Measurements from ENCODE around the gene PTPRZ1. TPM values are rescaled to one million over a fixed set of nuclear protein-coding genes. Genes with fewer than 3 reads are reported as not detected.

The PTPRZ1 gene
- total and polyA plus RNA-seq, 2 of the 8 experiments (the other 6 are each of a cell fraction or from before 2014, with no cell fraction given), result 112 to 135 TPM

DNA sequence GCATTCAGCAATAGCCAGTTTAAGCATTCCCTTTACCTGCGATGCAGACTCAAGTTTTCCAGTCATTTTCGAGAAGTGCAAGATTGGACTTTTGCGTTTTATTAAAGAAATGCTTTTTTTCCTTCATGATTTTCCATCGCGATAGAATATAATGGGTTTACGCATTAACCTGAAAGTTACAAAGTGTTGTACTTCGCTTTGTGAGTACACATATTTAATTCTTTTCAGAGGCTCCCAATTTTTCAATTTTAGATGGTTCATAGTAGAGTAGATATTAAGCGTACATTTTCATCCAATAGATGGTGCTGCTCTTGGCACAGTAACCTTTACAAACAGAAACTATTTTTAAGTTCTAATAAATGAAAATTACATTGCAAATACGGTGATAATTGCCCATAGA, 1.3 kb downstream of the PTPRZ1 start:
- Histone ChIP-seq H4K91ac (replicated peaks; ENCODE audit: insufficient read length, low read length) (peak overlapping the region; percentile 17), H4K5ac (ENCODE audit: insufficient read length, low read depth, low read length) (peak overlapping the region; percentile 70), H3K27ac (ENCODE audit: low read depth, low read length) (no peak overlapping the region), H3K23ac (ENCODE audit: insufficient read length) (no peak overlapping the region), H2BK20ac (ENCODE audit: low read length) (no peak overlapping the region), H2BK5ac (ENCODE audit: low read depth, low read length) (no peak overlapping the region), H3K9me3 (ENCODE audit: insufficient read depth in 2 of 2, low read depth in 1 of 2, low read length in 1 of 2) (no peaks in the 10 kb centered on the region), H3K14ac (ENCODE audit: insufficient read length) (no peak overlapping the region), H3K56ac (replicated peaks; ENCODE audit: insufficient read length, low read depth, low read length) (no peak overlapping the region), H2BK120ac (replicated peaks; ENCODE audit: low read depth, low read length) (peak overlapping the region; percentile 75), H3K27me3 (replicated peaks in 1 of 4; ENCODE audit: control insufficient read depth in 3 of 4, extremely low read depth in 1 of 4, insufficient read depth in 3 of 4, low read length in 3 of 4) (no peaks in the 10 kb centered on the region), H3K36me3 (ENCODE audit: control insufficient read depth in 2 of 4, insufficient read depth in 4 of 4, low read length in 3 of 4) (peaks cover 0 to 3% (median 0%) of the 10 kb centered on the region in 4 experiments; a peak in 1 of 8 replicates), H3K4ac (replicated peaks; ENCODE audit: insufficient read length, low read depth, low read length) (peak overlapping the region; percentile 32), H4K20me1 (replicated peaks in 1 of 2; ENCODE audit: control insufficient read depth in 1 of 2, insufficient read depth in 2 of 2, low read length in 2 of 2) (peaks cover 4 to 14% of the 10 kb centered on the region in 2 experiments), H4K8ac (ENCODE audit: extremely low read depth, insufficient read depth, low read length) (no peak overlapping the region), H2BK12ac (ENCODE audit: low read depth, low read length) (no peak overlapping the region), H2AK5ac (ENCODE audit: low read depth, low read length) (no peak overlapping the region), H3K4me2 (ENCODE audit: insufficient read depth in 1 of 2, low read depth in 2 of 2, low read length in 2 of 2) (peak overlapping the region; percentile 88 to 96), H3K4me1 (replicated peaks in 1 of 4; ENCODE audit: control insufficient read depth in 3 of 4, insufficient read depth in 4 of 4, low read length in 3 of 4) (peaks cover 4 to 19% (median 14%) of the 10 kb centered on the region in 4 experiments; a peak in 5 of 7 replicates), H2BK15ac (ENCODE audit: low read length) (no peak overlapping the region), H2AFZ (ENCODE audit: low read length) (no peak overlapping the region), H3K4me3 (ENCODE audit: extremely low read depth in 1 of 4, insufficient read depth in 2 of 4, low read depth in 3 of 4, low read length in 4 of 4) (peak overlapping the region; percentile 89 to 95 (median 94)), H3K9ac (replicated peaks in 1 of 4; ENCODE audit: extremely low read depth in 1 of 4, low read depth in 3 of 4, low read length in 3 of 4) (peak overlapping the region in 2 of 4 experiments; percentile 51 to 89; a peak in 3 of 7 replicates), H3K79me2 (ENCODE audit: control insufficient read depth in 1 of 2, insufficient read depth in 2 of 2, low read length in 2 of 2) (peaks cover 33 to 69% of the 10 kb centered on the region in 2 experiments), H3K79me1 (ENCODE audit: low read depth, low read length) (no peaks in the 10 kb centered on the region; the same call in 1 of the 2 replicates), H3K23me2 (ENCODE audit: low read depth, low read length) (peaks cover 6% of the 10 kb centered on the region; the same call in 1 of the 2 replicates), H3K18ac (ENCODE audit: extremely low read depth, low read length) (no peak overlapping the region)
- 6% methylated on average over 9 of the region's 9 CpGs; no CpG with 5 or more reads in 1 of the 2 experiments for whole genome bisulfite sequencing, 2 experiments (ENCODE audit: extremely low coverage in 1 of 2, insufficient coverage in 1 of 2, insufficient read length in 1 of 2, insufficient replicate concordance in 2 of 2, low coverage in 1 of 2, low lambda C conversion rate in 2 of 2, missing lambda C conversion rate in 1 of 2)
- DNase-seq (ENCODE audit: low read depth in 1 of 2, low spot score in 2 of 2) (no peak), FAIRE-seq (no peak)
- CTCF ChIA-PET (ENCODE audit: partially characterized antibody), result interaction anchor here (0.6 to 1.4 kb wide), 2 partner anchors 11 to 120 kb away, joined by 3 to 4 read pairs; no protein-coding TSS in a partner anchor
- POLR2A ChIA-PET (ENCODE audit: partially characterized antibody), result interaction anchor here (0.6 to 1.1 kb wide), 4 partner anchors 8 to 140 kb away, joined by 3 to 8 read pairs (median 6); no protein-coding TSS in a partner anchor
- no peak for TF ChIP-seq EGR1 (IDR thresholded peaks at IDR 0.05; ENCODE audit: borderline replicate concordance, low read depth, low read length)
- no peak for TF ChIP-seq E2F6 (IDR thresholded peaks at IDR 0.05)

Measured in H1 (cell line).